Measurements from ENCODE around the gene CLDN25.
"Not testable (repeated sequence)": the region's sequence is repeated elsewhere in the genome, so short reads cannot be mapped to it uniquely, and the experiment has no call there.

CLDN25 gene

DNA sequence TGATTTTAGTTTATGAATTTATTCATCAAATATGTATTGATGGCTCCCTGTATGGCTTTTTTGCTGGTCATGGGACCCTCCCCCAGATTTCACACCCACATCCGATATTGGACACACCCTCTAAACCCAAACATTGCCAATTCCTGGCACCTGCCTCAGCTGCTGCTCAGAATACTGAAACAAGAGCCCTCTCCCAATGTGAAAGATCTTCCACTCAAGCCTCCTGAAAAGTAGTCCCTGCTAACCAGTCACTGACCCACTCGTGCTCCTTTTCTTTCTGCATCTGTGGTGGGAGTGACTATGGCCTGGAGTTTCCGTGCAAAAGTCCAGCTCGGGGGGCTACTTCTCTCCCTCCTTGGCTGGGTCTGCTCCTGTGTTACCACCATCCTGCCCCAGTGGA lies at the start of gene CLDN25:
TSS of gene CLDN25 (plus strand) at position 301 of the 400 bp plus-strand sequence. CDS start at position 301, 0 bp downstream.
- no peak for DNase-seq (ENCODE audit: low spot score)

DNA sequence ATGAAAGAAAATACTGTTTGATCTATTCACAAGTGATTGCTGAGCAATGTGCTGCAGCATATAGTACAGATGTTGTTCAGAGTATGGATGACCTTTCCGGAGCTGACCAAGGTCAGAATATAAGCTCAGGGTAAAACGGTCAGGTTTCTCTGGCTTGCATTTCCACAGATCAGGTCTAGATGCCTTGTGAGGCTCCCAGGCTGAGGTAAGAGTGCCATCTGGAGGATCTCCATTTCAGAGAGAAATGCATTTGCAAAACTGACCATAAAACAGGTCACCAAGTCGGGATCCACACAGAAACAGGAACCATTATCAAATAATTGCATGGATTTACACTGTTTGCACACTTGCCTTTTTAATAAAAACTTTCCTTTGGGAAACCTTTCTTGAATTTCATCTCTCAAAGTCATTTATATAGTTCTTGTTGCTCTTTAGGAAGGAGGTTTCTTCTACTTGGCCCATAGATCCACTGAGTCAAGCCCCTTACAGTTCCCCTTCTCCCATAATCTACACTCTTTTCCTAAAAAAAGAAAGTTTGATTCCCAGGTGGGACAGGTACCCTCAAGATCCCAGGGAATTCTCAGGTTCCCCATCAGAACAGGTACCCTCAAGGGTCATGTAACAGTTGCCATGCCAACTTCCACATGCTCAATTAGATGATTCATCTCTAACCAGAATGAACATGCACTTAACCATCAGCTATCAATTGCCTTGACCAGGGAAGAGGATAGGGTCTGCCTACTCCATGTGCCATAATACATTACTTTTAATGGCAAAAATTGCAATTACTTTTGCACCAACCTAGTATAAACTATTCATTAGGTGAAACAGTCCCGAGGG lies 48.5 kb upstream of the CLDN25 start:
- peak; percentile 47 for DNase-seq (ENCODE audit: low spot score)

DNA sequence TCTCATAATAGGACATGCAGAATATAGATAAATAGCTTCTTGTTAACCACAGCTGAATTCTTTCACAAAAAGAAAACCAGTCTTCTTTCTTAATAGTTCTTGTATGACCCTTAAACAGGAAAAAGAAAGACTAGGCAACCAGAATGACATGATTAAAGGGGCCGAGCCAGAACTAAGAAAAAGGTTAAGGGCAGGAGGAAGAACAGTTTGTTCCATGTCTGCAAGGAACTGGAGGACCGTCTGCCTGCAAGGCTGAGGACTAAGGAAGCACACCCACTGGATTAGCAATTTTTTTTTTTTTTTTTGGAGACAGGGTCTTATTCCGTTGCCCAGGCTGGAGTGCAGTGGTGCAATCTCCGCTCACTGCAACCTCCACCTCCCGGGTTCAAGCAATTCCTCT lies 47.5 kb upstream of the CLDN25 start:
- no peak for DNase-seq (ENCODE audit: low spot score)

DNA sequence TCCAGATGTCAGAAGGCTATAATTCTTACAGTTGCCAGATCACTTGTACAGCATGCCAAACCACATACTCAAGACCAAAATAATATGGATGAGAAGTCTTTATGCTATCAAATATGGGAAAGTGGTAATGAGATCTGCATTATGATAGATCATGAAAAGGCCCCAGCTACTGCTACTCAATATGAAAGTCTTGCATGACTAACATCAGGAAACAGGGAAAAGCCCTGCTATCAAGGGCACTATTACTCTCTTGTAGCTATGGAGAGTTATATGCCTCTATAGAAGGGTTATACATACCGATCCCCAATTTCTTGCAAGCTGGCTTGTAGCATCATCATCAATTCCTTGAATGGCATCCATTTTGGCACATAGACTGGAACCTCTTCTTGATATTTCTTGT lies 43.3 kb upstream of the CLDN25 start:
- no peak for DNase-seq (ENCODE audit: low spot score)

DNA sequence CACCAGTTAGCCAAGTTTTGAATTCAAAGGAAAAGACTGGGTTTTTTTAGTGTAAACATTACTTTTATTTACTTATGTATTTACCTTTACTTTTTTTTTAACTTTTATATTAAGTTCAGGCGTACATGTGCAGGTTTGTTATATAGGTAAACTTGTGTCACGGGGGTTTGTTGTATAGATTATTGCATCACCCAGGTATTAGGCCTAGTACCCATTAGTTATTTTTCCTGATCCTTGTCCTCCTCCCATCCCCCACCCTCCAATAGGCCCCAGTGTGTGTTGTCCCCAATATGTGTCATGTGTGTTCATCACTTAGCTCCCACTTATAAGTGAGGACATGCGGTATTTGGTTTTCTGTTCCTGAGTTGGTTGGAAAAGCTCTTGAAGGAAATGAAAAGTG lies 26.7 kb upstream of the CLDN25 start:
- DNase-seq (ENCODE audit: low spot score): no peak

DNA sequence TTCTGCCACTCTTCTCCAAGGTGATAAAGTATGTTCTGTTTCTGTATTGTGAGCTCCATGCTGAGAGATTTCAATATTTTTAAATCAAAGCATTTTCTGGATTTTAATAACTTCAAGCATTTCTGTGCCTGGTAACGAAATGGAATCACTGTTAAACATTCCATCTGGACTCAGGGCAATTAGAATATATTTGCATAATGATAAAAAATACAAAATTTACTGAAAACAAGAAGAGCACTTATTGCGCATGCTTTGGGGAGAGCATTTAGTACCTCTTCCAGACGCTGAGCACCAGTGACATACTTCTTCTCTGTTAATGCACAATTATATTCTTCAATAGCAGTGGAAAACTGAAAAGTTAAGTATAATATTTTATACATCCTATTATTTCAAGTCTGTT lies 19.4 kb upstream of the CLDN25 start:
- DNase-seq (ENCODE audit: low spot score): no peak

DNA sequence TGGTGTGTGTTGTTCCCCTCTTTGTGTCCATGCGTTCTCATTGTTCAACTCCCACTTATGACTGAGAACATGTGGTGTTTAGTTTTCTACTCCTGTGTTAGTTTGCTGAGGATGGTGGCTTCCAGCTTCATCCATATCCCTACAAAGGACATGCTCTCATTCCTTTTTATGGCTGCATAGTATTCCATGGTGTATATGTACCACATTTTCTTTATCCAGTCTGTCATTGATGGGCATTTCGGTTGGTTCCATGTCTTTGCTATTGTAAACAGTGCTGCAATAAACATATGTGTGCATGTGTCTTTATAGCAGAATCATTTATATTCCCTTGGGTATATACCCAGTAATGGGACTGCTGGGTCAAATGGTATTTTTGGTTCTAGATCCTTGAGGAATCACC lies 16.6 kb upstream of the CLDN25 start:
- DNase-seq (ENCODE audit: low spot score): not testable (repeated sequence)

DNA sequence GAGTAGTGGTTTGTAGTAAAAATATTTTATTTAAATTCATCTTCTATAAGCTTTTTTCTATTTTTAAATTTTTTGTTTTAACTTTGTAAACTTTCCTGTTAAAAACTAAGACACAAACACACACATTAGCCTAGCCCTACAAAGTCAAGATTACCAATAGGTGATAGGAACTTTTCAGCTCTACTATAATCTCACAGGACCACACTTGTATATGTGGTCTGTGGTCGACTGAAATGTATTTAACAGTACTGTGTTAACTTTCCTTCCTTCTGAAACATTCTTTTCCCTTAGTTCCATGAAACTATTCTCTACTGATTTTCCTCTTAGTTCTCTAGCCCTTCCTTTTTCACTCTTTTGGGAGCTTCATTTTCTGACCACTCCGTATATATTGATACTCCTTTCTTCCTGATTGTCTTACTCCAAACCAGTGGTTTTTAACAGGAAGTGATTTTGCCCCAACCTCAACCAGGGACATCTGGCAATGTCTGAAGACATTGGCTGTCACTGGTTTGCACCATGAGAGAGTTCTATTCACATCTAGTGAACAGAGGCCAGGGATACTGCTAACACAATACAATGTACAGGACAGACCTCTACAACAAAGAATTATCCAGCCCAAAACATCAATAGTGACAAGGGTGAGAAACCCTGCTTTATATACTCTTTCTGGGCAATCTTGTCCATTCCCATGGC lies 14.9 kb upstream of the CLDN25 start:
- DNase-seq (ENCODE audit: low spot score): no peak

DNA sequence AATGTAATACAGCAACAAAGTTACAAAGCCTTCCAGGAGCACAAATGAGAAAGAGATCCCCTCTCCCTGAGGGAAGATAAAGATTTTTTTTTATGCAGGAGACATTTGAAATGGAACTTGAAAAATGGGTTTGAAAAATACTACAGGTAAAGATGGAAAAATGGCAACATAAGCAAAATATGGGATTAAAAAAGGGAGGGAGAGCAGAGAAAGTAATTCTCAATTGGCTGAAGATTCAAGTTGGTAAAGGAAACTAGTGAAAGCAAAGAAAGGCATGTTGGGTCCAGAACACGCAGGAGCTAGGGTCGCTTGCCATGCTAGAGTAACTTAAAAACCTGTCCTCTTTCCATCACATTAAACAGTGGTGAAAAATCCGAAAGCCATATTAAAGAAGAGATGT lies 7.6 kb upstream of the CLDN25 start:
- no peak for DNase-seq (ENCODE audit: low spot score)

DNA sequence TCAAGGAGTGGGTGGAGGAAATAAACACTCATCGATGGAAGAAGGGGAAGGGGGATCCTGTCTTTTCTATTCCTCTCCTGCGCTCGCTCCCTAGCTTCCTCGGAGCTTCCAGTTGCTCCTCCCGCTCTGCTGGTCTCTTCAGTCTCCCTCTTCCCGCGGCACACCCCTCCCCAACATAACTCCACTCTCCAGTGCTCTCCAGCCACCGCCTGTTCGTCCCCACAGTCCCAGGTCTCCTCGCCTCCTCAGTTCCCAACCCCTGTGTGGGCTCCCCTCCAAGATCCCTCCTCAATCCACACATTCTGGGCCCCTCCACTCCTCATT lies 6.5 kb upstream of the CLDN25 start:
- no peak for DNase-seq (ENCODE audit: low spot score)

DNA sequence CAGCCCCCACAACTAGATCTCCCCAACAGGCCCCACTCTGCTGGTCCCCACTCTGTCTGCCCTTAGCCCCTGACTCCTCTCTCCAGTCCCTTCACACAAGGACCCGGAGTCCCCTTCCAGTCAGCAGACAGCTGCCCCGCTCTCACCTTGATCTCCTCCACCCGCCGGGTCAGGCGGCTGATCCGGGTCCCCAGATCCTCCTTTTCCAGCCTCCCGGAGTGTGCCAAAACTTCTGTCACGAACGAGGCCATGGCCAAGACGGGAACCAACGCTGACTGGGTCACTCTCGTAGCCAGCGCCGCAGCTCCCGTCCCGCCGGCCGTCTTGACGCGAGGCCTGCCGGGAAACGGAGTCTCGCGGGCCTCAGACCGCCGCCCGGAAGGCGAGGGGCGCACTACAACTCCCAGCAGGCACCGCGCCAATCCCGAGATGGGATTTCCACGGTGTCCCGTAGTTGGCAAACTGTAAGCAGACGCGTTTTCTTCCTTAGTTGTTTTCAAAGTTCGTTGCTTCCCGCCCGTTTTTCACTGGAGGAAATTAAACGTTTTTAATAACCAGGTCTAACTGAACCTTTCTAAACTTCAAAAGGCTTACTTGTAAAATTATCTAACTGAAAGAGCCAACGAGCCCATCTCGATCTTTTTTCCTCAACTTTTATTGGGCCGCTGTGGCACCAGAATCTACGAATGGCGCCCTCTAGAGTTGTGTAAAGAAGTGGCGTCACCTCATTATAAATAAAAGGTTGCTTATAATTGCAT lies 6.0 kb upstream of the CLDN25 start, which contains the start of gene ZW10:
TSS of gene ZW10 (minus strand) at position 277 of the 758 bp plus-strand sequence. CDS start at position 251, 26 bp downstream.
- peak; percentile 96 for DNase-seq (ENCODE audit: low spot score)

DNA sequence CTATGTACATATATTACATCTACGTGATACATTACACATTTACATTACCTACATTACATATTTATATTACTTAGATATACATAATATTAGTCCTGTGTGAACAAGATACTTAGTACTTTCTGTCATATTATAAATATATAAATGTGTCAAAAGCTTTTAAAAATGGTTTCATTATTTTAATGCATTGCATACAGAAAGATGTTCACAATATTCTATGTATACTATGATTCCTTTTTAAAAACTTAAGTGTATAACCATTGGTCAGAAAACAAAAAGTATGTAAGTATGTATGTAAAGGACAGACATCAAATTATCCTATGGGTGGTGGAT lies 5.5 kb upstream of the CLDN25 start:
- no peak for DNase-seq (ENCODE audit: low spot score)

DNA sequence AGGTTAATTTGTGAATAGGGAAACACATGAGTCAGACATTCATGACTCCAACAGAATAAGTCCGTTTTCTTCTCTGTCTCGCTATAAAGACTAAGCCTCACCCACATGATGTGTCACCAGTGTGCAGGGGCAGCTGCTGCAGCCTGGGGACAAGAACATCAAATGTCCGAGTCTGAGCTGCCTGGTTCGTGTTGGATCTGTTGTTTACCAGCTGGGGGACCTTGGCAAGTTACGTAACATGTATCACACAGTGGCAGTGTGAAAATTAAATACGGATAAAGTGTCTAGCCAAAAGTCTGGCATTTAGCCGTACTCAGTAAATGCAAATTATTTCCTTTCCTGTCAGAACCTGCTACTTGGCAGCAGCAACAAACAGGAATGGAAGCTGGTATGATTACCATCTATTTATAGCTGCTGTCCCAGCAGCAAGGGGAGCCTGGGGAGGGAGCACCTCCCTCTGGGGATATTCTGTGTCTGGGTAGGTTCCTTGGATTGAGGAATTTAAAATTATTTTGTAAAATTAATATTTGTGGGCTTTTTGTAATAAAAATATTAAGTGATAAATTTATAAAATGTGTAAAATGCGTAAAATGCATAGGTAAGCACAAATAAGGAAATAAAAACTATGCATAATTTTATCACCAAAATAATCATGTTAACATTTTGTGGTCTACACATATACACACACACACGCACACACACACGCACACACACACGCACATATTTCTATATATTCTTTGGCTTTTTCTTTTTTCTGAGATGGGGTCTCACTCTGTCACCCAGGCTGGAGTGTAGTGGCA lies 1.3 kb upstream of the CLDN25 start:
- no peak for DNase-seq (ENCODE audit: low spot score)

DNA sequence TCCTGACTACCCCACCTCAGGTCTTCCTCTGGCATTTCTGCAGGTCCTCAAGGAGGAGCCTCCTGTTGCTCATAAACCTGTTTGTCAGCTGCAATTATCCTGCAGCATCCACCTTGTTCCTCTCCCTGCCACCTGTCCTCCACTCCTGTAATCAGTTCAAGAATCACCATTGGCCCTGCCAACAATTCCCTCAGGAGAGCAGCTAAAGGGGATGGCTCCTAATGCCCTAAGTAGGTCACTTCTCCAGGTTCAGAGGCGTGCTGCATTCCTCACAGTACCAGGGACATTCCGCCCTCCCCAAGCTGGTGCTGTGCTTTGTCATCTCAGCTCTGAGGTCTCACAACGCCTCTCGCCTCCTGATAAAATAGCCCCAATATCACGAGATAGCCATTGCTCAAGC lies 2.1 kb downstream of the CLDN25 start:
- DNase-seq (ENCODE audit: low spot score): no peak

DNA sequence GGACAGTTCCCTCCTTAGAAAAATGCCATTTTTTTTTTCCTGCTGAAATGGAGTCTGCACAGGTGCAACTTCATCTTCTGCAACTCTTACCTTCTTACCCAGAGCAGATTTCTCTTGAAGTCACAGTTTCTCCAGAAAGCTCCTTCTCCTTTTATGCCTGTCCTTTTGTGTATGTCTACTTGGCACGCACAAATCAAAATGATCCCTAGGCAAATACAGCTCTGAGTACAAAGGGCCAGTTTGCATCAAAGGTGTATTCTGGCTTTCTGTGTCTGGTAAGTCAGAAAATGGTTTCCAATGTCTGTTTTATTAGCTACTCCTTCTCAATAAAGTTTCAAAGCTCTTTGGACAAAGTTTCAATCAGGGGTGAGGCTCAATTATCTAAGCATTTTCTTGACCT lies 2.5 kb downstream of the CLDN25 start:
- DNase-seq (ENCODE audit: low spot score): no peak

DNA sequence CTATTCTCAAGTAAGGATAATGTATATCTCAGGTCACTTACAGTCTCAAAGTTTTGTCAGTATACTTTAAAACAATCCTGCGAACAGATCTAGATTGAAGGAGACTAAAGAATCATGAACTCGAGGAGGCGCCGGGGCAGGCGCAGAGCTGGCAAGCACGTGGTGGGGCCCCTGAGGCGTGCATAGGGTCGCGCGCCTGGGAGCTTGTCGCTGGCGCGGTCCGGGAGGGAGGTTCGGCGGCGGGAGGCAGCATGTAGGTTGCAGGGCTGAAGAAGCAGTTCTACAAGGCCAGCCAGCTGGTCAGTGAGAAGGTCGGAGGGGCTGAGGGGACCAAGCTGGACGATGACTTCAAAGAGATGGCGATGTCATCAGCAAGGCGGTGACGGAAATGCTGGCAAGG lies 9.4 kb downstream of the CLDN25 start:
- not testable (repeated sequence) for DNase-seq (ENCODE audit: low spot score)

DNA sequence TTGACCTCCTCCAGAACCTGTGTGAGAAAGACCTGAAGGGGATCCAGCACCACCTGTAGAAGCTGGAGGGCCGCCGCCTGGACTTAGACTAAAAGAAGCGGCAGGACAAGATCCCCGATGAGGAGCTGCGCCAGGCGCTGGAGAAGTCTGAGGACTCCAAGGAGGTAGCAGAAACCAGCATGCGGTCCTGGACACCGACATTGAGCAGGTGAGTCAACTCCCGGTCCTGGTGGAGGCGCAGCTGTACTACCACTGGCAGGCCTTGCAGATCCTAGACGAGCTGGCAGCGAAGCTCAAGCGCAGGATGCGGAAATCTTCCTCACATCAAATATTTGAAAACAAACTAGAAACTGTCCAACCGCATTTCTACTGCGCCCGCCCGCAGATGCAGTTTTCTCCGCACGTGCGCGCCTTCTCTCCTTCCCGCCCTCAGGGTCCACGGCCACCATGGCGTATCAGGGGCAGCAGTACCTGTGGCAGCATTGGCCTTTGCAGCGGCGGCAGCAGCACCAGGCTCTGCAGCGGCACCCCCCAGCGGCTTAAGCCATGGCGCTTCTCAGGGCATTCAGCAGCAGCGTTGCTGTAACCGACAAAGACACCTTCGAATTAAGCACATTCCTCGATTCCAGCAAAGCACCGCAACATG lies 10.2 kb downstream of the CLDN25 start:
- DNase-seq (ENCODE audit: low spot score): no peak

DNA sequence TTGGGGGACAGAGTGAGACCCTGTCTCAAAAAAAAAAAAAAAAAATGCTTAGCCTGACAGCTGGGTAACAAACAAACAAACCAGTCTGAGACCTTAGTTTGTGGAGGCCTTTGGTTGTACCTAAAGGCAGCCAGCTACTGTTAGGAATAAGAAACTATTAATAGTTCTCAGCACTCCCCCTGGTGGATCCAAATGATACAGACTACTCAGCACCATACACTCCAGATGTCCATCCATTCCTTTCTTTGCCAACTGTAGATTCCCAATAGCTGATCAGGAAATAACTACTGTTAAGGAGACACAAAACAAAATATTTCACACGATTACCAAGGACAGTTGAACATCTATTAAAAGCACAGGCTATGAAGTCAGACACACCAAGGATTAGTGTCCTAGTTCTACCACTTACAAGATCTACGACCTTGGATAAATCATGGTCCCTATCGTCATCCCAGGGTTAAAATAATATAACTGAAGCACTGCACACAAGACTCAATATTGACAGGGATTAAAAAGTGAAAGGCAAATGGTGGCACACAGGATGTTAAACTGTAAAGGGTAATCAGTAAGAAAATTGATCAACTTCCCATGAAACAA lies 17.2 kb downstream of the CLDN25 start:
- no peak for DNase-seq (ENCODE audit: low spot score)

DNA sequence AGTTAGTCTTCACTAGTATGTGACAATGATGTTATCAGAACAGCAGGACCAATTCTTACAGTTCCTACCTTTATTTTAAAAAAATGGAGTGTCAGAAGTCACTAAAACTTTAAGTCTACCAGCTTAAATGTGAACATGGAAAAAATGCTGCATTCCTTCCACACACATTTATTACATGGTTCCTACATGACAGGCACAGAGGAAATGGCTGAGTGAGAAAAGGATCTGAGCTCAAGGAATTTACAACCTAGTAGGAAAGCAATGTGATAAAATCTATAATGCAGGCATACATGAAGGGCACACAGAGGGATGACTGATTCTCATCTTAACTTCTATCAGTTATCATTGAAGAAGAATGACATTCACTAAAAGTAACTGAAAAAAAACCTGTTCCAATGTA lies 23.0 kb downstream of the CLDN25 start:
- no peak for DNase-seq (ENCODE audit: low spot score)

DNA sequence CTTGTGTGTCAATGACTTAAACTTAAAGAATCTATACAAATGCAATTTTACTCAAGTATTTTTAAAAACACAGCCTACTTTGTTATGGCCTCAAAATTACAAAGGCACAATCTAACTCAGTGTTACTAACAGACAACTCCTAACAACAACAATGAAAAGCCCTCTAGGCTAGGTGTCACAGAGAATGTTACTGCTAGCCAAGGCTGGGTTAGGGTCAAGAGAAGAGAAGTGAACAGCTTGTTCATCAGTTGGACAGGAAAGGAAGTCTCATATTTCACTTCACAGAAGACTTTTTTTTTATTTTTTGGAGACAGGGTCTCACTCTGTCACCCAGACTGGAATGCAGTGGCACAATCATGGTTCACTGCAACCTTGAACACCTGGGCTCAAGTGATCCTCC lies 26.0 kb downstream of the CLDN25 start:
- DNase-seq (ENCODE audit: low spot score): no peak

DNA sequence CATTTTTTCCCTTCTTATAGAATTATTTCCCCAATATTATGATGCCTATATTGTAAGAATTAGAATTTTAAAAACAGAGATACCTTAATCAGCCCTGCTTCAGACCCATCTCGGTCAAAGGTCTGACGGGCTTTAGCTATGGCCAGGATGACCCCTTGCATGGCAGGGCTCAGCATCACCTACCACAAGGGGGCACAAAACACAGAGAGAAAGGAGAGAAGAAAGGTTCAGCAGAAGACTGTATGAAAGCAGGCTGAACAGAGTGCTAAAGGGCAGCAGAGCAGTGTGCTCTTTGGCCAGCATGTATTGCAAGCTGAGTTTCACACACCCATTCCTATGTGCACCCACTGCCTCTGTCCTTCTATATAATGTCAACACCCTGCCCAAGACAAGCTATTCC lies 26.8 kb downstream of the CLDN25 start:
- DNase-seq (ENCODE audit: low spot score): peak; percentile 63

Data from ecto neural progenitor cell (in vitro differentiated cells).